Measurements from ENCODE around the gene TMEM63A. TPM values are rescaled to one million over a fixed set of nuclear protein-coding genes. Genes with fewer than 3 reads are reported as not detected.

Gene TMEM63A
- total and polyA plus RNA-seq, 2 of the 13 experiments (the other 11 are each of a cell fraction or from before 2014, with no cell fraction given): 23.9 to 53.3 TPM

DNA sequence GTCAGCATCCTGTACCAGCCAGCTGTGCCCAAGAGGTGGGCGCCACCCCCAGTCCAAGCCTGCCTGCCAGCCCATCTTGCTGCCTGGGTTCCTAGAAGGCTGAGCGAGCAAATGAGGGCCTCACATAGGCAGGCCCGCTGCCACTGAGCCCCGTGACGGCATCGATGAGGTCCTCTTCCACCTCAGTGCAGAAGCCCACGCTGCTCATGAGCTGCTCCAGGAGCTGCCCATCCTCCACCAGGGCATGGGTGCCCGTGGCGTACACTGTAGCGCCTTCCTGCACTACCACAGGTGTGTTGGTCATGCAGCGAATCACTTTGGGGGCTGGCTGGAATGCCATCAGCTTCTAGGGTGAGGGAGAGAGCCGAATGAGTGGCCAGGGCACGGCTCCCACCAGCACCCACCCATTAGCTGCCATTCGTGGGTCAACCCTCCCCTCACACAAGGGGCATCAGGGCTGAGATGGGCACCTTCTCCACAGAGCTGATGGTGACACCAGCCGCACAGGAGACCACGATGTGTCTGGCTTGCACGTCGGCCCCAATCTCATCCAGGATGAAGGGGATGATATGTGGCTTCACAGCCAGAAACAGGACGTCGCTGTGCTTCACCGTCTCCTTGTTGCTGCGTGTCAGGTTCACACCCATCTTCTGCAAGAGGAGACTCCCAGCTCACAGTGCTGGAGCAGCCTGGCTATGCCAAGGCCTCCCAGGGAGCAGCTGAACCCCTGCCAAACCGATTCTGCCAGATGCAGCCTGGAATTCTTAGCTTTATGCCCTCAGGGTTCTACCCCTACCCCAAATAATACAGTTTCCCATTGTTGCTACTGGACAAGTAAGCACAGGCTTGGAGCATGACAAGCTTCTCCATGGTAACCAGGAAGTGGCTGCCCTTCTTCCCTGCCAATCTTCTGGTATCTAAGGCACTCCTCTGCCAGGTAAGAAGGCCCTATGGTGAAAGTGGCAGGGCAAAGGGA is 39.8 kb upstream of the TMEM63A start:
- H3K4me2 ChIP-seq (ENCODE audit: low read depth, low read length): no peak overlapping the region; the same call in 1 of the 2 replicates
- in situ Hi-C loops (cut with HindIII; ENCODE audit: extremely low pct_ligation_motif_present, low pct_unique_long_range_greater_than_20kb): no loop called here
- WGBS (ENCODE audit: low lambda C conversion rate): 93% methylated on average over 8 of the region's 23 CpGs
- no peak overlapping the region for H3K9ac ChIP-seq (ENCODE audit: insufficient read depth, low read depth, low read length)
- no peak overlapping the region for H3K27ac ChIP-seq (ENCODE audit: extremely low read length, insufficient read depth, low read length)
- peaks cover 7 to 38% of the 10 kb centered on the region in 2 experiments; a peak in 4 of 5 replicates for H3K36me3 ChIP-seq (replicated peaks in 1 of 2; ENCODE audit: control insufficient read depth in 1 of 2, insufficient read depth in 2 of 2, low read length in 2 of 2)
- no TSS peak for BruUV-seq (replicated peaks)
- H2AFZ ChIP-seq (ENCODE audit: low read length): no peak overlapping the region
- CTCF ChIA-PET (ENCODE audit: low intra/inter-chr PET ratio, low total read pairs): no interaction called here
- POLR2A ChIA-PET: interaction anchor here (1.0 to 1.7 kb wide), 2 partner anchors 13 to 40 kb away, joined by 3 to 6 read pairs; partner anchors contain the start of gene TMEM63A
- FAIRE-seq (no peak), ATAC-seq (no peak), DNase-seq (ENCODE audit: low spot score) (no peak)
- H3K9me3 ChIP-seq (ENCODE audit: low read length): no peaks in the 10 kb centered on the region
- intact Hi-C loops (cut with micrococcal nuclease; ENCODE audit: unreplicated experiment): loop anchor here (5.0 to 10.0 kb wide), 3 partner anchors 40 to 145 kb away; partner anchors contain the start of genes SRP9 and TMEM63A
- no peak overlapping the region for H3K4me3 ChIP-seq (replicated peaks in 1 of 3; ENCODE audit: insufficient read depth in 1 of 3, low read depth in 2 of 3, low read length in 3 of 3)
- H3K79me2 ChIP-seq (ENCODE audit: insufficient read depth, low read length): peaks cover 16% of the 10 kb centered on the region
- H3K4me1 ChIP-seq (ENCODE audit: insufficient read depth, low read length): peaks cover 22% of the 10 kb centered on the region
- H3K27me3 ChIP-seq (ENCODE audit: control insufficient read depth in 1 of 2, insufficient read depth in 2 of 2, low read length in 2 of 2): no peaks in the 10 kb centered on the region; a peak in 2 of 5 replicates
- no peaks in the 10 kb centered on the region for H4K20me1 ChIP-seq (ENCODE audit: insufficient read depth, low read length)
- TF ChIP-seq RBFOX2 (IDR thresholded peaks at IDR 0.05; ENCODE audit: low read depth, low read length) (peak; percentile 50; the same call in 1 of the 2 replicates), PAWR (CRISPR knock-in tag; IDR thresholded peaks at IDR 0.05; ENCODE audit: borderline replicate concordance) (no peak), TOE1 (CRISPR knock-in tag; IDR thresholded peaks at IDR 0.05) (no peak), CC2D1A (CRISPR knock-in tag; IDR thresholded peaks at IDR 0.05) (no peak), ZNF569 (CRISPR knock-in tag; IDR thresholded peaks at IDR 0.05; ENCODE audit: borderline replicate concordance) (no peak), AGO2 (optimal IDR thresholded peaks at IDR 0.05; ENCODE audit: low read depth, low read length) (peak; percentile 87), ZNF782 (CRISPR knock-in tag; IDR thresholded peaks at IDR 0.05; ENCODE audit: borderline replicate concordance) (no peak), XBP1 (CRISPR knock-in tag; IDR thresholded peaks at IDR 0.05) (no peak), ZFP36L2 (CRISPR knock-in tag; IDR thresholded peaks at IDR 0.05) (no peak), POLR2AphosphoS2 (IDR thresholded peaks at IDR 0.05; ENCODE audit: low read depth, low read length) (no peak)
- TF ChIP-seq, protein P1, sequence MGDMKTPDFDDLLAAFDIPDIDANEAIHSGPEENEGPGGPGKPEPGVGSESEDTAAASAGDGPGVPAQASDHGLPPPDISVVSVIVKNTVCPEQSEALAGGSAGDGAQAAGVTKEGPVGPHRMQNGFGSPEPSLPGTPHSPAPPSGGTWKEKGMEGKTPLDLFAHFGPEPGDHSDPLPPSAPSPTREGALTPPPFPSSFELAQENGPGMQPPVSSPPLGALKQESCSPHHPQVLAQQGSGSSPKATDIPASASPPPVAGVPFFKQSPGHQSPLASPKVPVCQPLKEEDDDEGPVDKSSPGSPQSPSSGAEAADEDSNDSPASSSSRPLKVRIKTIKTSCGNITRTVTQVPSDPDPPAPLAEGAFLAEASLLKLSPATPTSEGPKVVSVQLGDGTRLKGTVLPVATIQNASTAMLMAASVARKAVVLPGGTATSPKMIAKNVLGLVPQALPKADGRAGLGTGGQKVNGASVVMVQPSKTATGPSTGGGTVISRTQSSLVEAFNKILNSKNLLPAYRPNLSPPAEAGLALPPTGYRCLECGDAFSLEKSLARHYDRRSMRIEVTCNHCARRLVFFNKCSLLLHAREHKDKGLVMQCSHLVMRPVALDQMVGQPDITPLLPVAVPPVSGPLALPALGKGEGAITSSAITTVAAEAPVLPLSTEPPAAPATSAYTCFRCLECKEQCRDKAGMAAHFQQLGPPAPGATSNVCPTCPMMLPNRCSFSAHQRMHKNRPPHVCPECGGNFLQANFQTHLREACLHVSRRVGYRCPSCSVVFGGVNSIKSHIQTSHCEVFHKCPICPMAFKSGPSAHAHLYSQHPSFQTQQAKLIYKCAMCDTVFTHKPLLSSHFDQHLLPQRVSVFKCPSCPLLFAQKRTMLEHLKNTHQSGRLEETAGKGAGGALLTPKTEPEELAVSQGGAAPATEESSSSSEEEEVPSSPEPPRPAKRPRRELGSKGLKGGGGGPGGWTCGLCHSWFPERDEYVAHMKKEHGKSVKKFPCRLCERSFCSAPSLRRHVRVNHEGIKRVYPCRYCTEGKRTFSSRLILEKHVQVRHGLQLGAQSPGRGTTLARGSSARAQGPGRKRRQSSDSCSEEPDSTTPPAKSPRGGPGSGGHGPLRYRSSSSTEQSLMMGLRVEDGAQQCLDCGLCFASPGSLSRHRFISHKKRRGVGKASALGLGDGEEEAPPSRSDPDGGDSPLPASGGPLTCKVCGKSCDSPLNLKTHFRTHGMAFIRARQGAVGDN (CRISPR knock-in tag; IDR thresholded peaks at IDR 0.05): peak; percentile 11; the same call in 1 of the 2 replicates
- TF ChIP-seq, protein P2, sequence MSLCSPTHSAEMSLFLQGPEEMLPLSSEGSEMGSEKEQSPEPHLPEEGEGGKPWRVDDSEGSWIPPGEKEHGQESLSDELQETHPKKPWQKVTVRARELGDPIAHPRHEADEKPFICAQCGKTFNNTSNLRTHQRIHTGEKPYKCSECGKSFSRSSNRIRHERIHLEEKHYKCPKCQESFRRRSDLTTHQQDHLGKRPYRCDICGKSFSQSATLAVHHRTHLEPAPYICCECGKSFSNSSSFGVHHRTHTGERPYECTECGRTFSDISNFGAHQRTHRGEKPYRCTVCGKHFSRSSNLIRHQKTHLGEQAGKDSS (CRISPR knock-in tag; IDR thresholded peaks at IDR 0.05; ENCODE audit: borderline replicate concordance, low read depth): no peak
- TF ChIP-seq, protein P3, sequence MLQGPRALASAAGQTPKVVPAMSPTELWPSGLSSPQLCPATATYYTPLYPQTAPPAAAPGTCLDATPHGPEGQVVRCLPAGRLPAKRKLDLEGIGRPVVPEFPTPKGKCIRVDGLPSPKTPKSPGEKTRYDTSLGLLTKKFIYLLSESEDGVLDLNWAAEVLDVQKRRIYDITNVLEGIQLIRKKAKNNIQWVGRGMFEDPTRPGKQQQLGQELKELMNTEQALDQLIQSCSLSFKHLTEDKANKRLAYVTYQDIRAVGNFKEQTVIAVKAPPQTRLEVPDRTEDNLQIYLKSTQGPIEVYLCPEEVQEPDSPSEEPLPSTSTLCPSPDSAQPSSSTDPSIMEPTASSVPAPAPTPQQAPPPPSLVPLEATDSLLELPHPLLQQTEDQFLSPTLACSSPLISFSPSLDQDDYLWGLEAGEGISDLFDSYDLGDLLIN (CRISPR knock-in tag; IDR thresholded peaks at IDR 0.05; ENCODE audit: borderline replicate concordance): no peak
- TF ChIP-seq, protein P4, sequence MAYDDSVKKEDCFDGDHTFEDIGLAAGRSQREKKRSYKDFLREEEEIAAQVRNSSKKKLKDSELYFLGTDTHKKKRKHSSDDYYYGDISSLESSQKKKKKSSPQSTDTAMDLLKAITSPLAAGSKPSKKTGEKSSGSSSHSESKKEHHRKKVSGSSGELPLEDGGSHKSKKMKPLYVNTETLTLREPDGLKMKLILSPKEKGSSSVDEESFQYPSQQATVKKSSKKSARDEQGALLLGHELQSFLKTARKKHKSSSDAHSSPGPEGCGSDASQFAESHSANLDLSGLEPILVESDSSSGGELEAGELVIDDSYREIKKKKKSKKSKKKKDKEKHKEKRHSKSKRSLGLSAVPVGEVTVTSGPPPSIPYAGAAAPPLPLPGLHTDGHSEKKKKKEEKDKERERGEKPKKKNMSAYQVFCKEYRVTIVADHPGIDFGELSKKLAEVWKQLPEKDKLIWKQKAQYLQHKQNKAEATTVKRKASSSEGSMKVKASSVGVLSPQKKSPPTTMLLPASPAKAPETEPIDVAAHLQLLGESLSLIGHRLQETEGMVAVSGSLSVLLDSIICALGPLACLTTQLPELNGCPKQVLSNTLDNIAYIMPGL (CRISPR knock-in tag; IDR thresholded peaks at IDR 0.05; ENCODE audit: borderline replicate concordance in 1 of 2, low read depth in 1 of 2): no peak

Measured in HepG2 (cell line).